Measurements from ENCODE around the gene LUC7L.
"Not testable (repeated sequence)": the region's sequence is repeated elsewhere in the genome, so short reads cannot be mapped to it uniquely, and the experiment has no call there.

Gene LUC7L

DNA sequence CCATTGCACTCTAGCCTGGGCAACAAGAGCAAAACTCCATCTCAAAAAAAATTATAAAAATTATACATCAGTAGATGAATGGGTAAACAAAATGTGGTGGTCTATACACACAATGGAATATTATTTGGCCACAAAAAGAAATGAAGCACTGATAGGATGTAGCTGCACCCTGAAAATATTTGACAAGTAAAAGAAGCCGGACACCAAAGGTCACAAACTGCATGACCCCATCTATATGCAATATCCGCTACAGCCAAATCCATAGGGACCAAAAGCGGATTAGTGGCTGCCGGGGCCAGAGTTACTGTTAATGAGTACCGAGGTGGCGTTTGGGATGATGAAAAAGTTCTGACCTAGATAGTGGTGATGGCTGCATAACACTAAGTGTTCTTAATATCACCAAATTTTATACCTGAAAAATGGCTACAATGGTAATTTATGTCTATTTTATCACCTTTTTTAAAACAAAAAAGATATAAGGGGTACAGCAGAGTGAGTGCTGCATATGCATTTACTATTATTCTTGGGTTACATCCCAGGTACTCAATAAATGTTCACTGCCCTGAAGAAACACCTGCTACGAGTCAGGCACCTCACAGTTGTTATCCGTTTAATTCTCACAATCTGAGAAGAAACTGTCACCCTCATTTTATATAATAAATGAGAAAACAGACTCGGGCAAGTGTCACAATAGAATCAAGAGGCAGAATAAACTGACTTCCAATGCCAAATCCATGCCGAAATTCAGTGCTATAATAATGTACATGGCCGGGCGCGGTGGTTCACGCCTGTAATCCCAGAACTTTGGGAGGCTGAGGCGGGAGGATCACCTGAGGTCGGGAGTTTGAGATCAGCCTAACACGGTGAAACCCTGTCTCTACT, 49.8 kb downstream of the LUC7L start:
- DNase-seq (ENCODE audit: low read depth): no peak

- no peak for DNase-seq (ENCODE audit: low read depth)
Measured at GRCh38 chr16:178668-179015, 50.6 kb downstream of the LUC7L start.

DNA sequence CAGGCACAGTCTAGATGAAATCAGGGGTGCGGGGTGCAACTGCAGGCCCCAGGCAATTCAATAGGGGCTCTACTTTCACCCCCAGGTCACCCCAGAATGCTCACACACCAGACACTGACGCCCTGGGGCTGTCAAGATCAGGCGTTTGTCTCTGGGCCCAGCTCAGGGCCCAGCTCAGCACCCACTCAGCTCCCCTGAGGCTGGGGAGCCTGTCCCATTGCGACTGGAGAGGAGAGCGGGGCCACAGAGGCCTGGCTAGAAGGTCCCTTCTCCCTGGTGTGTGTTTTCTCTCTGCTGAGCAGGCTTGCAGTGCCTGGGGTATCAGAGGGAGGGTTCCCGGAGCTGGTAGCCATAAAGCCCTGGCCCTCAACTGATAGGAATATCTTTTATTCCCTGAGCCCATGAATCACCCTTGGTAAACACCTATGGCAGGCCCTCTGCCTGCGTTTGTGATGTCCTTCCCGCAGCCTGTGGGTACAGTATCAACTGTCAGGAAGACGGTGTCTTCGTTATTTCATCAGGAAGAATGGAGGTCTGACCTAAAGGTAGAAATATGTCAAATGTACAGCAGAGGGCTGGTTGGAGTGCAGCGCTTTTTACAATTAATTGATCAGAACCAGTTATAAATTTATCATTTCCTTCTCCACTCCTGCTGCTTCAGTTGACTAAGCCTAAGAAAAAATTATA, 51.1 kb downstream of the LUC7L start:
- no peak for DNase-seq (ENCODE audit: low read depth)

DNA sequence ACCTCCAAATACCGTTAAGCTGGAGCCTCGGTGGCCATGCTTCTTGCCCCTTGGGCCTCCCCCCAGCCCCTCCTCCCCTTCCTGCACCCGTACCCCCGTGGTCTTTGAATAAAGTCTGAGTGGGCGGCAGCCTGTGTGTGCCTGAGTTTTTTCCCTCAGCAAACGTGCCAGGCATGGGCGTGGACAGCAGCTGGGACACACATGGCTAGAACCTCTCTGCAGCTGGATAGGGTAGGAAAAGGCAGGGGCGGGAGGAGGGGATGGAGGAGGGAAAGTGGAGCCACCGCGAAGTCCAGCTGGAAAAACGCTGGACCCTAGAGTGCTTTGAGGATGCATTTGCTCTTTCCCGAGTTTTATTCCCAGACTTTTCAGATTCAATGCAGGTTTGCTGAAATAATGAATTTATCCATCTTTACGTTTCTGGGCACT, 51.8 kb downstream of the LUC7L start:
- DNase-seq (ENCODE audit: low read depth): no peak

- DNase-seq (ENCODE audit: low read depth): not testable (repeated sequence)
Measured at GRCh38 chr16:176477-177382, 52.5 kb downstream of the LUC7L start, which contains the start of gene HBA1. Gene HBA1, plus strand, starts transcription at chr16:176680. Its CDS starts 37 bp downstream, at chr16:176717.

- not testable (repeated sequence) for DNase-seq (ENCODE audit: low read depth)
Measured at GRCh38 chr16:176006-176405, 53.2 kb downstream of the LUC7L start.

DNA sequence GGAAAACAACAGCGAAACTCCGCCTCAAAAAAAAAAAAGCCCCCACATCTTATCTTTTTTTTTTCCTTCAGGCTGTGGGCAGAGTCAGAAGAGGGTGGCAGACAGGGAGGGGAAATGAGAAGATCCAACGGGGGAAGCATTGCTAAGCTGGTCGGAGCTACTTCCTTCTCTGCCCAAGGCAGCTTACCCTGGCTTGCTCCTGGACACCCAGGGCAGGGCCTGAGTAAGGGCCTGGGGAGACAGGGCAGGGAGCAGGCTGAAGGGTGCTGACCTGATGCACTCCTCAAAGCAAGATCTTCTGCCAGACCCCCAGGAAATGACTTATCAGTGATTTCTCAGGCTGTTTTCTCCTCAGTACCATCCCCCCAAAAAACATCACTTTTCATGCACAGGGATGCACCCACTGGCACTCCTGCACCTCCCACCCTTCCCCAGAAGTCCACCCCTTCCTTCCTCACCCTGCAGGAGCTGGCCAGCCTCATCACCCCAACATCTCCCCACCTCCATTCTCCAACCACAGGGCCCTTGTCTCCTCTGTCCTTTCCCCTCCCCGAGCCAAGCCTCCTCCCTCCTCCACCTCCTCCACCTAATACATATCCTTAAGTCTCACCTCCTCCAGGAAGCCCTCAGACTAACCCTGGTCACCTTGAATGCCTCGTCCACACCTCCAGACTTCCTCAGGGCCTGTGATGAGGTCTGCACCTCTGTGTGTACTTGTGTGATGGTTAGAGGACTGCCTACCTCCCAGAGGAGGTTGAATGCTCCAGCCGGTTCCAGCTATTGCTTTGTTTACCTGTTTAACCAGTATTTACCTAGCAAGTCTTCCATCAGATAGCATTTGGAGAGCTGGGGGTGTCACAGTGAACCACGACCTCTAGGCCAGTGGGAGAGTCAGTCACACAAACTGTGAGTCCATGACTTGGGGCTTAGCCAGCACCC, 54.0 kb downstream of the LUC7L start:
- DNase-seq (ENCODE audit: low read depth): no peak

DNA sequence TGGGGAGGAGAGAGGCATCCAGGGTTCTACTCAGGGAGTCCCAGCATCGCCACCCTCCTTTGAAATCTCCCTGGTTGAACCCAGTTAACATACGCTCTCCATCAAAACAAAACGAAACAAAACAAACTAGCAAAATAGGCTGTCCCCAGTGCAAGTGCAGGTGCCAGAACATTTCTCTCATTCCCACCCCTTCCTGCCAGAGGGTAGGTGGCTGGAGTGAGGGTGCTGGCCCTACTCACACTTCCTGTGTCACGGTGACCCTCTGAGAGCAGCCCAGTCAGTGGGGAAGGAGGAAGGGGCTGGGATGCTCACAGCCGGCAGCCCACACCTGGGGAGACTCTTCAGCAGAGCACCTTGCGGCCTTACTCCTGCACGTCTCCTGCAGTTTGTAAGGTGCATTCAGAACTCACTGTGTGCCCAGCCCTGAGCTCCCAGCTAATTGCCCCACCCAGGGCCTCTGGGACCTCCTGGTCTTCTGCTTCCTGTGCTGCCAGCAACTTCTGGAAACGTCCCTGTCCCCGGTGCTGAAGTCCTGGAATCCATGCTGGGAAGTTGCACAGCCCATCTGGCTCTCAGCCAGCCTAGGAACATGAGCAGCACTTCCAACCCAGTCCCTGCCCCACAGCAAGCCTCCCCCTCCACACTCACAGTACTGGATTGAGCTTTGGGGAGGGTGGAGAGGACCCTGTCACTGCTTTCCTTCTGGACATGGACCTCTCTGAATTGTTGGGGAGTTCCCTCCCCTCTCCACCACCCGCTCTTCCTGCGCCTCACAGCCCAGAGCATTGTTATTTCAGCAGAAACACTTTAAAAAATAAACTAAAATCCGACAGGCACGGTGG, 55.1 kb downstream of the LUC7L start:
- DNase-seq (ENCODE audit: low read depth): not testable (repeated sequence)

- DNase-seq (ENCODE audit: low read depth): not testable (repeated sequence)
Measured at GRCh38 chr16:173211-173854, 55.9 kb downstream of the LUC7L start.

DNA sequence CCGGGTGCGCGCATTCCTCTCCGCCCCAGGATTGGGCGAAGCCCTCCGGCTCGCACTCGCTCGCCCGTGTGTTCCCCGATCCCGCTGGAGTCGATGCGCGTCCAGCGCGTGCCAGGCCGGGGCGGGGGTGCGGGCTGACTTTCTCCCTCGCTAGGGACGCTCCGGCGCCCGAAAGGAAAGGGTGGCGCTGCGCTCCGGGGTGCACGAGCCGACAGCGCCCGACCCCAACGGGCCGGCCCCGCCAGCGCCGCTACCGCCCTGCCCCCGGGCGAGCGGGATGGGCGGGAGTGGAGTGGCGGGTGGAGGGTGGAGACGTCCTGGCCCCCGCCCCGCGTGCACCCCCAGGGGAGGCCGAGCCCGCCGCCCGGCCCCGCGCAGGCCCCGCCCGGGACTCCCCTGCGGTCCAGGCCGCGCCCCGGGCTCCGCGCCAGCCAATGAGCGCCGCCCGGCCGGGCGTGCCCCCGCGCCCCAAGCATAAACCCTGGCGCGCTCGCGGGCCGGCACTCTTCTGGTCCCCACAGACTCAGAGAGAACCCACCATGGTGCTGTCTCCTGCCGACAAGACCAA, 56.8 kb downstream of the LUC7L start, which contains the start of gene HBA2:
Gene HBA2, plus strand, starts transcription at position 503 of the 568 bp plus-strand sequence. Its CDS starts 37 bp downstream, at position 540.
- DNase-seq (ENCODE audit: low read depth): not testable (repeated sequence)

GRCh38 chr16:170788-171187, 58.5 kb downstream of the LUC7L start:
- no peak for DNase-seq (ENCODE audit: low read depth)

DNA sequence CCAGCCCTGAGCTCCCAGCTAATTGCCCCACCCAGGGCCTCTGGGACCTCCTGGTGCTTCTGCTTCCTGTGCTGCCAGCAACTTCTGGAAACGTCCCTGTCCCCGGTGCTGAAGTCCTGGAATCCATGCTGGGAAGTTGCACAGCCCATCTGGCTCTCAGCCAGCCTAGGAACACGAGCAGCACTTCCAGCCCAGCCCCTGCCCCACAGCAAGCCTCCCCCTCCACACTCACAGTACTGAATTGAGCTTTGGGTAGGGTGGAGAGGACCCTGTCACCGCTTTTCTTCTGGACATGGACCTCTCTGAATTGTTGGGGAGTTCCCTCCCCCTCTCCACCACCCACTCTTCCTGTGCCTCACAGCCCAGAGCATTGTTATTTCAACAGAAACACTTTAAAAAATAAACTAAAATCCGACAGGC, 59.2 kb downstream of the LUC7L start:
- DNase-seq (ENCODE audit: low read depth): not testable (repeated sequence)

GRCh38 chr16:169014-169413, 60.2 kb downstream of the LUC7L start:
- DNase-seq (ENCODE audit: low read depth): no peak

- no peak for DNase-seq (ENCODE audit: low read depth)
Measured at GRCh38 chr16:168424-168823, 60.8 kb downstream of the LUC7L start.

GRCh38 chr16:167122-167690, 62.0 kb downstream of the LUC7L start:
- no peak for DNase-seq (ENCODE audit: low read depth)

GRCh38 chr16:166375-167121, 62.7 kb downstream of the LUC7L start:
- DNase-seq (ENCODE audit: low read depth): no peak

GRCh38 chr16:165539-166374, 63.5 kb downstream of the LUC7L start, which contains the start of gene HBM:
Gene HBM, plus strand, starts transcription at chr16:165978. Its CDS starts 20 bp downstream, at chr16:165998.
- DNase-seq (ENCODE audit: low read depth): no peak
